ENCODE data around the gene SLC46A2.

DNA sequence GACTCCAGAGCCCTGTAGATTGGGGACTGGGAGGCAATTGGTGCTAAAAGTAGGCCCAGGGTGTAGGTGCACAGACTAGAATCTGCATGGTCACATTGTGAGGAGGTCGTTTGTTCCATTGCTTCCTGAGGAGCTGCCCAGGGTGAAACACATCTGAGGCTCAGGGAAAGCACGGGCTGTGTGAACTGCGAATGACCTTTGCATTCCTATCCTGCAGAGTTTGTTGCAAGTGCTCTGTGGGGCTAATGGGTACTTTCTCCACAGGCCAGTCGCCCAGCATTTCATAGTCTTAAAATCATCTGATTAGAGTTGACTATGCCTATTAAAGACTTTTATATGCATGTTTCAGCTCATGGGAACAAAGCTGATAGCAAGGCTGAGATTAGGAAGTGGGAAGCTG, 14.4 kb upstream of the SLC46A2 start:
- no peak for TF ChIP-seq POLR2A (IDR thresholded peaks at IDR 0.05)
- TF ChIP-seq, protein P1, sequence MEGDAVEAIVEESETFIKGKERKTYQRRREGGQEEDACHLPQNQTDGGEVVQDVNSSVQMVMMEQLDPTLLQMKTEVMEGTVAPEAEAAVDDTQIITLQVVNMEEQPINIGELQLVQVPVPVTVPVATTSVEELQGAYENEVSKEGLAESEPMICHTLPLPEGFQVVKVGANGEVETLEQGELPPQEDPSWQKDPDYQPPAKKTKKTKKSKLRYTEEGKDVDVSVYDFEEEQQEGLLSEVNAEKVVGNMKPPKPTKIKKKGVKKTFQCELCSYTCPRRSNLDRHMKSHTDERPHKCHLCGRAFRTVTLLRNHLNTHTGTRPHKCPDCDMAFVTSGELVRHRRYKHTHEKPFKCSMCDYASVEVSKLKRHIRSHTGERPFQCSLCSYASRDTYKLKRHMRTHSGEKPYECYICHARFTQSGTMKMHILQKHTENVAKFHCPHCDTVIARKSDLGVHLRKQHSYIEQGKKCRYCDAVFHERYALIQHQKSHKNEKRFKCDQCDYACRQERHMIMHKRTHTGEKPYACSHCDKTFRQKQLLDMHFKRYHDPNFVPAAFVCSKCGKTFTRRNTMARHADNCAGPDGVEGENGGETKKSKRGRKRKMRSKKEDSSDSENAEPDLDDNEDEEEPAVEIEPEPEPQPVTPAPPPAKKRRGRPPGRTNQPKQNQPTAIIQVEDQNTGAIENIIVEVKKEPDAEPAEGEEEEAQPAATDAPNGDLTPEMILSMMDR (IDR thresholded peaks at IDR 0.05), result no peak

All from tibial nerve (tissue), 3 donors.